ENCODE results near the gene CP.

The CP gene

GRCh38 chr3:149258298-149258697 lies 36.7 kb upstream of the CP start:
- no peak for DNase-seq (ENCODE audit: low read depth)
- H3K4me3 ChIP-seq (ENCODE audit: low read depth, low read length), result no peak overlapping the region
- no peak for TF ChIP-seq CTCF (IDR thresholded peaks at IDR 0.05; ENCODE audit: insufficient read depth, low read depth, low read length, missing control alignments)

- no peak for DNase-seq (ENCODE audit: low read depth)
- no peak for TF ChIP-seq CTCF (IDR thresholded peaks at IDR 0.05; ENCODE audit: insufficient read depth, low read depth, low read length, missing control alignments)
- H3K4me3 ChIP-seq (ENCODE audit: low read depth, low read length), result no peak overlapping the region
Measured at GRCh38 chr3:149252272-149252671, 30.6 kb upstream of the CP start.

- no peak overlapping the region for H3K4me3 ChIP-seq (ENCODE audit: low read depth, low read length)
- no peak for TF ChIP-seq CTCF (IDR thresholded peaks at IDR 0.05; ENCODE audit: insufficient read depth, low read depth, low read length, missing control alignments)
- no peak for DNase-seq (ENCODE audit: low read depth)
Measured at GRCh38 chr3:149251186-149251585, 29.6 kb upstream of the CP start.

GRCh38 chr3:149247929-149248691 lies 26.5 kb upstream of the CP start:
- TF ChIP-seq CTCF (IDR thresholded peaks at IDR 0.05; ENCODE audit: insufficient read depth, low read depth, low read length, missing control alignments), result no peak
- no peak overlapping the region; the same call in 1 of the 2 replicates for H3K4me3 ChIP-seq (ENCODE audit: low read depth, low read length)
- DNase-seq (ENCODE audit: low read depth), result peak; percentile 72

GRCh38 chr3:149247008-149247710 lies 25.5 kb upstream of the CP start:
- TF ChIP-seq CTCF (IDR thresholded peaks at IDR 0.05; ENCODE audit: insufficient read depth, low read depth, low read length, missing control alignments), result no peak
- H3K4me3 ChIP-seq (ENCODE audit: low read depth, low read length), result no peak overlapping the region
- no peak for DNase-seq (ENCODE audit: low read depth)

GRCh38 chr3:149245738-149246451 lies 24.3 kb upstream of the CP start:
- peak; percentile 55 for DNase-seq (ENCODE audit: low read depth)
- peak overlapping the region; percentile 7; the same call in 1 of the 2 replicates for H3K4me3 ChIP-seq (ENCODE audit: low read depth, low read length)

More at GRCh38 chr3:149245738-149246451, 24.3 kb upstream of the CP start:
- TF ChIP-seq CTCF (IDR thresholded peaks at IDR 0.05; ENCODE audit: insufficient read depth, low read depth, low read length, missing control alignments), result no peak

Data from GM12865 (cell line).